Transverse colon (tissue), 4 donors: ENCODE measurements around the gene LRRC49. TPM values are rescaled to one million over a fixed set of nuclear protein-coding genes. Genes with fewer than 3 reads are reported as not detected.
A peak's percentile ranks its signal among the peaks of the same experiment; 100 is the strongest.

ENCODE experiments used
- DNase-seq: peaks from one replicate; pipeline ENCODE4 v3.0.0-alpha.2; 2019
- H3K27ac ChIP-seq, 4 donors: fragments of 200-600 bp; sonication (generic); 2 replicates each; pipeline ENCODE4 v1.5.1; 2016 to 2018; ENCODE audit warnings: inconsistent platforms in 4 of 4
- H3K27me3 ChIP-seq: fragments of 200-600 bp; sonication (generic); 2 replicates; pipeline ENCODE4 v1.5.1; 2017; ENCODE audit warnings: inconsistent platforms
- H3K36me3 ChIP-seq, 4 donors: fragments of 200-600 bp; sonication (generic); 2 replicates each; pipeline ENCODE4 v1.5.1; 2017 to 2019; ENCODE audit warnings: inconsistent platforms in 4 of 4
- H3K4me1 ChIP-seq, 4 donors: fragments of 200-600 bp; sonication (generic); 2 replicates each; pipeline ENCODE4 v1.5.1; 2017 to 2020; ENCODE audit warnings: inconsistent platforms in 4 of 4
- H3K4me3 ChIP-seq, 4 donors: fragments of 200-600 bp; sonication (generic); 1 replicate in 1 of 4; 2 replicates in 3 of 4; pipeline versions ENCODE4 v1.5.1 to v1.6.1; 2017 to 2019; ENCODE audit warnings: inconsistent platforms in 4 of 4
- H3K9me3 ChIP-seq, 2 donors: fragments of 200-600 bp; sonication (generic); 2 replicates each; pipeline ENCODE4 v1.5.1; 2017 to 2019; ENCODE audit warnings: inconsistent platforms in 2 of 2
- CTCF ChIP-seq, 5 experiments: fragments of 200-600 bp in 3 of 5; fragments of 450-650 bp in 2 of 5; sonication (generic) in 3 of 5; IDR thresholded peaks; 1 replicate in 2 of 5; 2 replicates in 3 of 5; pipeline ENCODE4 v1.5.1; 2016 to 2017; ENCODE audit warnings: antibody characterized with exemption in 5 of 5, inconsistent platforms in 3 of 5, mild to moderate bottlenecking in 2 of 5, moderate library complexity in 1 of 5
- EP300 ChIP-seq: sonication (generic); formaldehyde crosslinking; IDR thresholded peaks from one replicate; pipeline ENCODE4 v1.6.1; 2017; ENCODE audit warnings: antibody characterized with exemption, low read depth
- POLR2A ChIP-seq: fragments of 450-650 bp; IDR thresholded peaks from one replicate; pipeline ENCODE4 v1.6.1; 2016; ENCODE audit warnings: antibody characterized with exemption, mild to moderate bottlenecking, moderate library complexity
- POLR2AphosphoS5 ChIP-seq, 3 donors: sonication (generic); formaldehyde crosslinking; IDR thresholded peaks; one replicate each; pipeline ENCODE4 v1.6.1; 2016; ENCODE audit warnings: antibody characterized with exemption in 3 of 3
- WGBS, 2 donors: methylation state at CpG; one replicate each; pipeline ENCODE4 v1.1.5; 2018; ENCODE audit warnings: low coverage in 1 of 2; 5-methylcytosine and 5-hydroxymethylcytosine counted together
- in situ Hi-C, 4 donors: fragments of 200-750 bp; cut with MboI; loops; one replicate each; pipeline versions ENCODE4 v1.15.0 to v1.15.1; 2017; ENCODE audit warnings: low sequenced_read_pairs in 3 of 4, low pct_ligation_motif_present in 1 of 4, low pct_unique_long_range_greater_than_20kb in 1 of 4
- intact Hi-C: fragments of 100-400 bp; cut with DNase I; formaldehyde crosslinking; loops from one replicate; pipeline ENCODE4 v1.15.1; 2023; ENCODE audit warnings: low total_unique reads
- total RNA-seq, 4 donors: library from RNA; depleted of rRNA; stranded (reverse); fragments of >200 nt; gene quantifications; one replicate each; pipeline ENCODE4 v1.1.0, GENCODE V29; 2016

The LRRC49 gene
- total RNA-seq, 4 donors from 2014 or later: 2.2 to 5.2 (median 4.8) TPM; not detected in 1

DNA sequence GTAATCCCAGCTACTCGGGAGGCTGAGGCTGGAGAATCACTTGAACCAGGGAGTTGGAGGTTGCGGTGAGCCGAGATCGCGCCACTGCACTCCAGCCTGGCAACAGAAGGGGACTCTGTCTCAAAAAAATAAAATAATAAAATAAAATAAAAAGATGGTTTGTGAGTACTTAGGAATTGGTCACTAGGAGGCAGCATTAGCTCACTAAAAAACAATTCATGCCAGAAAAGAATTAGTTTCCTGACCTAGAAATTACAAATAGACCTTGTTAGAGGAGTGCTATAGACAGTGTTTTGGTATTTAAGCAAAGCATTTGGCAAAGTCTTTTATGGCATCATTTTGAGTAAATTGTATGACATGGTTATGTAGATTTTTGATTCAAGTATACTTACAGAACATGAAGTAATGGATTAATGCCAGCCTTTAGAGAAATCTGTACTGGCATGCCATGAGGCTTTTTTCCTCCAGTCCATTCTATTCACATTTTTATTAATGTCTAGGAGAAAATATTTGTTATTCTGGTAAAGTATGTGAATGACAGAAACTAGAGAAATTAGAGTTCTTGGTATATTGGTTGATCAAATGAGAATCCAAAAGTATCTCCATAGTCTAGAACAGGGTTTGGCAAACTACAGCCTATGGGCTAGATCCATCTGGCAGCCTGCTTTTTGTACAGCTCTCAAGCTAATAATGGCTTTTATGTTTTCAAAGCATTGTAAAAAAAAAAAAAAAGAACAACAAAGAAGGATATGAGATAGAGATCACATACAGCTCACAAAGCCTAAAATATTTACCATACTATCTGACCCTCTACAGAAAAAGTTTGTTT is 81.6 kb downstream of the LRRC49 start:
- no peak for DNase-seq

GRCh38 chr15:70976851-70977250 is 84.2 kb downstream of the LRRC49 start:
- TF ChIP-seq EP300: no peak
- no peak for TF ChIP-seq POLR2A
- no peak for TF ChIP-seq POLR2AphosphoS5 (IDR thresholded peaks at IDR 0.05)
- TF ChIP-seq CTCF (IDR thresholded peaks at IDR 0.05): no peak
- Histone ChIP-seq H3K27ac (no peak overlapping the region), H3K27me3 (no peaks in the 10 kb centered on the region), H3K4me1 (no peaks in the 10 kb centered on the region), H3K9me3 (no peaks in the 10 kb centered on the region), H3K36me3 (no peaks in the 10 kb centered on the region), H3K4me3 (no peak overlapping the region)
- no peak for DNase-seq
- in situ Hi-C loops (no loop called here), intact Hi-C loops (no loop called here)
- 83 to 91% methylated on average over 2 of the region's 2 CpGs for WGBS, 2 donors

More for the DNA sequence above, 81.6 kb downstream of the LRRC49 start:
- 57% methylated on average over 5 of the region's 5 CpGs; no CpG with 5 or more reads in 1 of the 2 donors for WGBS, 2 donors
- no peak overlapping the region for H3K27ac ChIP-seq
- no peak for TF ChIP-seq EP300
- no peak for TF ChIP-seq POLR2AphosphoS5 (IDR thresholded peaks at IDR 0.05)
- peak; percentile 17 to 47 (median 42) for TF ChIP-seq CTCF (IDR thresholded peaks at IDR 0.05)
- no peak for TF ChIP-seq POLR2A
- H3K4me3 ChIP-seq: no peak overlapping the region
- no peaks in the 10 kb centered on the region for H3K4me1 ChIP-seq
- H3K9me3 ChIP-seq: no peaks in the 10 kb centered on the region
- intact Hi-C loops (no loop called here), in situ Hi-C loops (no loop called here)
- H3K36me3 ChIP-seq: no peaks in the 10 kb centered on the region
- no peaks in the 10 kb centered on the region for H3K27me3 ChIP-seq

DNA sequence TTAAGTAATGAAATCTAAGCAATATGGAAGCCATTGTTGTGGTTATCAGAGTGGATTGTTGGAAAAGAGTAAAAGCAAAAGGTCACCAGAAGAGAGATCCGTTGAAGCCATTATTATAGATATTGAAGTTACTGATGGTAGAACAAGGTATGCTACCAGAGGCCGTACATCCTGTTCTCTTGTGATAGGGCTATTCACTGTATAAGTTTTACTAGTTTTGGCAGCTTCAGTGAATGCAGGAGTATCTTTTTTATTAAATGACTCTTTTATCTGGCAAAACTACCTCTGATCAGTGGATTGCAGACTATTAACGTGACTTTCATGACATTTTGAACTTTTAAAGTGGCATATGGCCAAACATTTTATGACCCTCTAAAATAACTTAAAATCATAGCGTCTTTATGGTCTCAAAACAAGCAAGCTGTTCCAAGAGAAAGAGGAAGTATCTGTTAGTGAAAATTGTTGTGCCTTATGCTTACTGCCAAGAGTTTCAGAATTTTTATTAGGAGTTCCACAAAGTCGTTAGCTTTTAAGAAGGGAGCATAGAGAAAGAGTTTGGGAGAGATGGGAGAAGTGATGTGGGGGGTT is 102.9 kb downstream of the LRRC49 start:
- intact Hi-C loops: no loop called here
- 15 to 20% methylated on average over 5 of the region's 5 CpGs for WGBS, 2 donors
- Histone ChIP-seq H3K27ac (peak overlapping the region in 2 of 4 donors; percentile 1 to 9), H3K4me1 (peaks cover 4 to 20% (median 6%) of the 10 kb centered on the region in 4 donors), H3K36me3 (no peaks in the 10 kb centered on the region), H3K27me3 (no peaks in the 10 kb centered on the region), H3K9me3 (peaks cover 6 to 8% of the 10 kb centered on the region in 2 donors), H3K4me3 (no peak overlapping the region)
- DNase-seq: no peak
- in situ Hi-C loops: no loop called here
- no peak for TF ChIP-seq EP300
- TF ChIP-seq CTCF (IDR thresholded peaks at IDR 0.05): no peak
- no peak for TF ChIP-seq POLR2A
- no peak for TF ChIP-seq POLR2AphosphoS5 (IDR thresholded peaks at IDR 0.05)

- Histone ChIP-seq H3K27me3 (no peaks in the 10 kb centered on the region), H3K4me1 (peaks cover 4 to 20% (median 6%) of the 10 kb centered on the region in 4 donors), H3K4me3 (no peak overlapping the region), H3K9me3 (peaks cover 6 to 8% of the 10 kb centered on the region in 2 donors), H3K27ac (no peak overlapping the region), H3K36me3 (no peaks in the 10 kb centered on the region)
- no peak for DNase-seq
- intact Hi-C loops: no loop called here
- in situ Hi-C loops: no loop called here
- TF ChIP-seq EP300 (no peak), POLR2A (no peak), POLR2AphosphoS5 (IDR thresholded peaks at IDR 0.05) (no peak), CTCF (IDR thresholded peaks at IDR 0.05) (no peak)
Measured at GRCh38 chr15:70998319-70998718, 105.7 kb downstream of the LRRC49 start.
